ENCODE measurements around the gene CHDH.
A peak's percentile ranks its signal among the peaks of the same experiment; 100 is the strongest.

Gene CHDH

GRCh38 chr3:53846134-53846850, at the start of gene CHDH, which contains the start of gene IL17RB:
CHDH (minus strand) TSS chr3:53846419; CDS start chr3:53824008, 22,411 bp downstream.
IL17RB (plus strand) TSS chr3:53846568; CDS start chr3:53846589, 21 bp downstream.
- Histone ChIP-seq H3K27me3 (ENCODE audit: control insufficient read depth in 2 of 2, insufficient read depth in 2 of 2, low read length in 2 of 2) (peaks cover 0 to 3% of the 10 kb centered on the region in 2 donors), H3K36me3 (ENCODE audit: control insufficient read depth in 2 of 2, insufficient read depth in 2 of 2, low read length in 2 of 2) (no peaks in the 10 kb centered on the region), H3K4me1 (ENCODE audit: control insufficient read depth in 2 of 2, insufficient read depth in 2 of 2, low read length in 2 of 2) (peaks cover 30 to 39% of the 10 kb centered on the region in 2 donors), H3K27ac (ENCODE audit: low read depth in 2 of 2, low read length in 2 of 2) (peak within 1 kb of the TSS; percentile 79 to 92), H3K9me3 (ENCODE audit: control insufficient read depth in 2 of 2, low read length in 2 of 2) (no peaks in the 10 kb centered on the region), H3K9ac (ENCODE audit: low read depth in 1 of 2, low read length in 2 of 2) (peak within 1 kb of the TSS; percentile 52 to 81), H3K4me3 (ENCODE audit: low read length in 2 of 2) (peak within 1 kb of the TSS; percentile 65 to 76)

GRCh38 chr3:53892286-53892637, 46.0 kb upstream of the CHDH start:
- peak overlapping the region; percentile 65 to 76 for H3K9ac ChIP-seq (ENCODE audit: low read depth in 1 of 2, low read length in 2 of 2)
- H3K27me3 ChIP-seq (ENCODE audit: control insufficient read depth in 2 of 2, insufficient read depth in 2 of 2, low read length in 2 of 2), result peaks cover 0 to 5% of the 10 kb centered on the region in 2 donors
- H3K4me1 ChIP-seq (ENCODE audit: control insufficient read depth in 2 of 2, insufficient read depth in 2 of 2, low read length in 2 of 2), result peaks cover 6 to 28% of the 10 kb centered on the region in 2 donors
- H3K4me3 ChIP-seq (ENCODE audit: low read length in 2 of 2), result peak overlapping the region; percentile 88 to 97
- no peaks in the 10 kb centered on the region for H3K9me3 ChIP-seq (ENCODE audit: control insufficient read depth in 2 of 2, low read length in 2 of 2)
- H3K27ac ChIP-seq (ENCODE audit: low read depth in 2 of 2, low read length in 2 of 2), result peak overlapping the region; percentile 97 to 99
- H3K36me3 ChIP-seq (ENCODE audit: control insufficient read depth in 2 of 2, insufficient read depth in 2 of 2, low read length in 2 of 2), result peaks cover 3 to 4% of the 10 kb centered on the region in 2 donors

- Histone ChIP-seq H3K9ac (ENCODE audit: low read depth in 1 of 2, low read length in 2 of 2) (peak within 1 kb of the TSS; percentile 95 to 98), H3K27ac (ENCODE audit: low read depth in 2 of 2, low read length in 2 of 2) (peak within 1 kb of the TSS; percentile 97 to 99), H3K4me1 (ENCODE audit: control insufficient read depth in 2 of 2, insufficient read depth in 2 of 2, low read length in 2 of 2) (peaks cover 6 to 28% of the 10 kb centered on the region in 2 donors)
Measured at GRCh38 chr3:53891497-53892285, 45.5 kb upstream of the CHDH start, which contains the start of gene SELENOK. SELENOK (minus strand) TSS chr3:53891859.

GRCh38 chr3:53890726-53891475, 44.7 kb upstream of the CHDH start:
- peak overlapping the region; percentile 97 to 99 for H3K27ac ChIP-seq (ENCODE audit: low read depth in 2 of 2, low read length in 2 of 2)
- H3K4me1 ChIP-seq (ENCODE audit: control insufficient read depth in 2 of 2, insufficient read depth in 2 of 2, low read length in 2 of 2), result peaks cover 6 to 28% of the 10 kb centered on the region in 2 donors
- H3K9me3 ChIP-seq (ENCODE audit: control insufficient read depth in 2 of 2, low read length in 2 of 2), result no peaks in the 10 kb centered on the region
- H3K27me3 ChIP-seq (ENCODE audit: control insufficient read depth in 2 of 2, insufficient read depth in 2 of 2, low read length in 2 of 2), result no peaks in the 10 kb centered on the region
- H3K9ac ChIP-seq (ENCODE audit: low read depth in 1 of 2, low read length in 2 of 2), result peak overlapping the region; percentile 95 to 98
- H3K36me3 ChIP-seq (ENCODE audit: control insufficient read depth in 2 of 2, insufficient read depth in 2 of 2, low read length in 2 of 2), result peaks cover 8 to 12% of the 10 kb centered on the region in 2 donors
- peak overlapping the region; percentile 88 to 97 for H3K4me3 ChIP-seq (ENCODE audit: low read length in 2 of 2)

More at GRCh38 chr3:53891497-53892285, 45.5 kb upstream of the CHDH start, which contains the start of gene SELENOK:
- Histone ChIP-seq H3K27me3 (ENCODE audit: control insufficient read depth in 2 of 2, insufficient read depth in 2 of 2, low read length in 2 of 2) (no peaks in the 10 kb centered on the region), H3K4me3 (ENCODE audit: low read length in 2 of 2) (peak within 1 kb of the TSS; percentile 88 to 97), H3K9me3 (ENCODE audit: control insufficient read depth in 2 of 2, low read length in 2 of 2) (no peaks in the 10 kb centered on the region), H3K36me3 (ENCODE audit: control insufficient read depth in 2 of 2, insufficient read depth in 2 of 2, low read length in 2 of 2) (peaks cover 7 to 9% of the 10 kb centered on the region in 2 donors)

GRCh38 chr3:53888232-53888631, 42.0 kb upstream of the CHDH start:
- H3K9ac ChIP-seq (ENCODE audit: low read depth in 1 of 2, low read length in 2 of 2), result no peak overlapping the region
- peaks cover 6 to 19% of the 10 kb centered on the region in 2 donors for H3K4me1 ChIP-seq (ENCODE audit: control insufficient read depth in 2 of 2, insufficient read depth in 2 of 2, low read length in 2 of 2)
- H3K9me3 ChIP-seq (ENCODE audit: control insufficient read depth in 2 of 2, low read length in 2 of 2), result no peaks in the 10 kb centered on the region
- H3K4me3 ChIP-seq (ENCODE audit: low read length in 2 of 2), result no peak overlapping the region
- H3K27ac ChIP-seq (ENCODE audit: low read depth in 2 of 2, low read length in 2 of 2), result no peak overlapping the region
- no peaks in the 10 kb centered on the region for H3K27me3 ChIP-seq (ENCODE audit: control insufficient read depth in 2 of 2, insufficient read depth in 2 of 2, low read length in 2 of 2)
- H3K36me3 ChIP-seq (ENCODE audit: control insufficient read depth in 2 of 2, insufficient read depth in 2 of 2, low read length in 2 of 2), result peaks cover 14 to 31% of the 10 kb centered on the region in 2 donors

- H3K36me3 ChIP-seq (ENCODE audit: control insufficient read depth in 2 of 2, insufficient read depth in 2 of 2, low read length in 2 of 2), result peaks cover 14 to 31% of the 10 kb centered on the region in 2 donors
- no peaks in the 10 kb centered on the region for H3K27me3 ChIP-seq (ENCODE audit: control insufficient read depth in 2 of 2, insufficient read depth in 2 of 2, low read length in 2 of 2)
- H3K9ac ChIP-seq (ENCODE audit: low read depth in 1 of 2, low read length in 2 of 2), result no peak overlapping the region
- peaks cover 6 to 19% of the 10 kb centered on the region in 2 donors for H3K4me1 ChIP-seq (ENCODE audit: control insufficient read depth in 2 of 2, insufficient read depth in 2 of 2, low read length in 2 of 2)
- H3K27ac ChIP-seq (ENCODE audit: low read depth in 2 of 2, low read length in 2 of 2), result no peak overlapping the region
- no peak overlapping the region for H3K4me3 ChIP-seq (ENCODE audit: low read length in 2 of 2)
- H3K9me3 ChIP-seq (ENCODE audit: control insufficient read depth in 2 of 2, low read length in 2 of 2), result no peaks in the 10 kb centered on the region
Measured at GRCh38 chr3:53887446-53887845, 41.2 kb upstream of the CHDH start.

- Histone ChIP-seq H3K4me1 (ENCODE audit: control insufficient read depth in 2 of 2, insufficient read depth in 2 of 2, low read length in 2 of 2) (peaks cover 11 to 21% of the 10 kb centered on the region in 2 donors), H3K27ac (ENCODE audit: low read depth in 2 of 2, low read length in 2 of 2) (no peak overlapping the region), H3K27me3 (ENCODE audit: control insufficient read depth in 2 of 2, insufficient read depth in 2 of 2, low read length in 2 of 2) (no peaks in the 10 kb centered on the region), H3K9ac (ENCODE audit: low read depth in 1 of 2, low read length in 2 of 2) (no peak overlapping the region), H3K9me3 (ENCODE audit: control insufficient read depth in 2 of 2, low read length in 2 of 2) (no peaks in the 10 kb centered on the region), H3K36me3 (ENCODE audit: control insufficient read depth in 2 of 2, insufficient read depth in 2 of 2, low read length in 2 of 2) (peaks cover 14 to 31% of the 10 kb centered on the region in 2 donors), H3K4me3 (ENCODE audit: low read length in 2 of 2) (no peak overlapping the region)
Measured at GRCh38 chr3:53885239-53885638, 39.0 kb upstream of the CHDH start.

GRCh38 chr3:53884623-53885022, 38.4 kb upstream of the CHDH start:
- Histone ChIP-seq H3K36me3 (ENCODE audit: control insufficient read depth in 2 of 2, insufficient read depth in 2 of 2, low read length in 2 of 2) (peaks cover 18 to 34% of the 10 kb centered on the region in 2 donors), H3K9ac (ENCODE audit: low read depth in 1 of 2, low read length in 2 of 2) (no peak overlapping the region), H3K9me3 (ENCODE audit: control insufficient read depth in 2 of 2, low read length in 2 of 2) (no peaks in the 10 kb centered on the region), H3K4me1 (ENCODE audit: control insufficient read depth in 2 of 2, insufficient read depth in 2 of 2, low read length in 2 of 2) (peaks cover 11 to 17% of the 10 kb centered on the region in 2 donors), H3K27ac (ENCODE audit: low read depth in 2 of 2, low read length in 2 of 2) (no peak overlapping the region), H3K4me3 (ENCODE audit: low read length in 2 of 2) (no peak overlapping the region), H3K27me3 (ENCODE audit: control insufficient read depth in 2 of 2, insufficient read depth in 2 of 2, low read length in 2 of 2) (no peaks in the 10 kb centered on the region)

- peaks cover 30 to 48% of the 10 kb centered on the region in 2 donors for H3K36me3 ChIP-seq (ENCODE audit: control insufficient read depth in 2 of 2, insufficient read depth in 2 of 2, low read length in 2 of 2)
Measured at GRCh38 chr3:53883008-53883407, 36.8 kb upstream of the CHDH start.

More at GRCh38 chr3:53883008-53883407, 36.8 kb upstream of the CHDH start:
- Histone ChIP-seq H3K4me3 (ENCODE audit: low read length in 2 of 2) (no peak overlapping the region), H3K9me3 (ENCODE audit: control insufficient read depth in 2 of 2, low read length in 2 of 2) (no peaks in the 10 kb centered on the region), H3K27ac (ENCODE audit: low read depth in 2 of 2, low read length in 2 of 2) (no peak overlapping the region), H3K9ac (ENCODE audit: low read depth in 1 of 2, low read length in 2 of 2) (no peak overlapping the region), H3K4me1 (ENCODE audit: control insufficient read depth in 2 of 2, insufficient read depth in 2 of 2, low read length in 2 of 2) (peaks cover 11 to 17% of the 10 kb centered on the region in 2 donors), H3K27me3 (ENCODE audit: control insufficient read depth in 2 of 2, insufficient read depth in 2 of 2, low read length in 2 of 2) (no peaks in the 10 kb centered on the region)

All from mucosa of rectum (tissue), 2 donors.